Neural crest cell (in vitro differentiated cells): Measurements from ENCODE around the gene NPIPA7. TPM values are rescaled to one million over a fixed set of nuclear protein-coding genes. Genes with fewer than 3 reads are reported as not detected.
"Not testable (repeated sequence)": the region's sequence is repeated elsewhere in the genome, so short reads cannot be mapped to it uniquely, and the experiment has no call there.

Source experiments
- DNase-seq: peaks from one replicate; pipeline ENCODE4 v3.0.0; 2021; ENCODE audit warnings: low read depth, mixed read lengths, low spot score
- H3K27ac Mint-ChIP-seq: one replicate; pipeline ENCODE4 v1.8.0; 2021; ENCODE audit warnings: mild to moderate bottlenecking, mixed read lengths; ENCODE audit not compliant: unreplicated experiment
- H3K27me3 Mint-ChIP-seq: 2 replicates; pipeline ENCODE4 v1.8.0; 2021; ENCODE audit warnings: low read depth, mild to moderate bottlenecking, mixed read lengths
- H3K36me3 Mint-ChIP-seq: 2 replicates; pipeline ENCODE4 v1.8.0; 2021; ENCODE audit warnings: low read depth, mild to moderate bottlenecking, mixed read lengths
- H3K4me1 Mint-ChIP-seq: 2 replicates; pipeline ENCODE4 v1.8.0; 2021; ENCODE audit warnings: mixed read lengths
- H3K4me3 Mint-ChIP-seq: one replicate; pipeline ENCODE4 v1.8.0; 2021; ENCODE audit warnings: mild to moderate bottlenecking, mixed read lengths
- H3K9me3 Mint-ChIP-seq: 2 replicates; pipeline ENCODE4 v1.8.0; 2021; ENCODE audit warnings: mixed read lengths
- long read RNA-seq: library from polyadenylated mRNA; unstranded; transcript quantifications from one replicate; pipeline ENCODE4 v2.0.0, GENCODE V29; 2020
- total RNA-seq: library from RNA; stranded (reverse); gene quantifications from 2 replicates; pipeline ENCODE4 v1.2.1, GENCODE V29; 2021

NPIPA7 gene
- 6.4 and 6.6 TPM in 2 replicates for total RNA-seq
- long read RNA-seq = 0 reads

DNA sequence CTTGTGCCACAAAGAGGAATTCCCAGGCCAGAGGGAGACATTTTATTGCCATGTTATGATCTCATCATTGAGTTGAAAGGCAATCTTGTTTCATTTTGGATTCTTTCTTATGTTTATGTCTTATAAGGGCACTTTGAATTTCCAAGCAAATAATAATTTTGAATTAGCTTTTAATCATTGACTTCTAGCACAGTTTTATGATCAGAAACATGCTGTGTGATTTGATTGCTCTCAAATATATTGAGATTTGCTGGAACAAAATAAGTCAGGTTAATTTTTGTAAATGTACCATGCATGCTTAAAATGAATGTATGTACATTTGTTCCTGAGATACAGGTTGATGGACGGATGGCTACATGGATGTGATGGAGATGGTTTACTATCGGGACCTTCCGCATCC lies at the start of gene NPIPA7:
TSS of gene NPIPA7 (plus strand) at position 301 of the 400 bp plus-strand sequence. CDS start 105 bp downstream, outside the sequence.
- DNase-seq, H3K4me3 Mint-ChIP-seq, H3K9me3 Mint-ChIP-seq, H3K4me1 Mint-ChIP-seq, H3K27me3 Mint-ChIP-seq, H3K36me3 Mint-ChIP-seq, H3K27ac Mint-ChIP-seq: not testable (repeated sequence)

DNA sequence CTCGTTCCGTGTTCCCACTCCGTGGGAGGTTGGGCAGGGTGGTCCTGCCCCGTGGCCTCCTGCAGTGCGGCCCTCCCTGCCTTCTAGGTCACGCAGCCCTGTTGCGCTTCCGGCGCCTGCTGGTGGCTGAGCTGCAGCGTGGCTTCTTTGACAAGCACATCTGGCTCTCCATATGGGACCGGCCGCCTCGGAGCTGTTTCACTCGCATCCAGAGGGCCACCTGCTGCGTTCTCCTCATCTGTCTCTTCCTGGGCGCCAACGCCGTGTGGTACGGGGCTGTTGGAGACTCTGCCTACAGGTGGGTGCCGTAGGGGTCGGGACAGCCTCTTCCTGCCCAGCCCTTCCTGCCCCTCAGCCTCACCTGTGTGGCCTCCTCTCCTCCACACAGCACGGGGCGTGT lies 47.5 kb upstream of the NPIPA7 start:
- not testable (repeated sequence) for H3K4me3 Mint-ChIP-seq, H3K27ac Mint-ChIP-seq, H3K4me1 Mint-ChIP-seq, H3K36me3 Mint-ChIP-seq, DNase-seq, H3K9me3 Mint-ChIP-seq, H3K27me3 Mint-ChIP-seq

DNA sequence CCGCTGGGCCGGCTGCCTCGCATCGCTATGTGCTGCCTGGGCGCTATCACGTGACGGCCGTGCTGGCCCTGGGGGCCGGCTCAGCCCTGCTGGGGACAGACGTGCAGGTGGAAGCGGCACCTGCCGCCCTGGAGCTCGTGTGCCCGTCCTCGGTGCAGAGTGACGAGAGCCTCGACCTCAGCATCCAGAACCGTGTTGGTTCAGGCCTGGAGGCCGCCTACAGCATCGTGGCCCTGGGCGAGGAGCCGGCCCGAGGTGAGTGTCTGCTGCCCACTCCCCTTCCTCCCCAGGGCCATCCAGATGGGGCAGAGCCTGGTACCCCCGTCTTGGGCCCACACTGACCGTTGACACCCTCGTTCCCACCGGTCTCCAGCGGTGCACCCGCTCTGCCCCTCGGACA lies 21.4 kb upstream of the NPIPA7 start:
- H3K4me3 Mint-ChIP-seq, DNase-seq, H3K36me3 Mint-ChIP-seq, H3K4me1 Mint-ChIP-seq, H3K9me3 Mint-ChIP-seq, H3K27ac Mint-ChIP-seq, H3K27me3 Mint-ChIP-seq: not testable (repeated sequence)

DNA sequence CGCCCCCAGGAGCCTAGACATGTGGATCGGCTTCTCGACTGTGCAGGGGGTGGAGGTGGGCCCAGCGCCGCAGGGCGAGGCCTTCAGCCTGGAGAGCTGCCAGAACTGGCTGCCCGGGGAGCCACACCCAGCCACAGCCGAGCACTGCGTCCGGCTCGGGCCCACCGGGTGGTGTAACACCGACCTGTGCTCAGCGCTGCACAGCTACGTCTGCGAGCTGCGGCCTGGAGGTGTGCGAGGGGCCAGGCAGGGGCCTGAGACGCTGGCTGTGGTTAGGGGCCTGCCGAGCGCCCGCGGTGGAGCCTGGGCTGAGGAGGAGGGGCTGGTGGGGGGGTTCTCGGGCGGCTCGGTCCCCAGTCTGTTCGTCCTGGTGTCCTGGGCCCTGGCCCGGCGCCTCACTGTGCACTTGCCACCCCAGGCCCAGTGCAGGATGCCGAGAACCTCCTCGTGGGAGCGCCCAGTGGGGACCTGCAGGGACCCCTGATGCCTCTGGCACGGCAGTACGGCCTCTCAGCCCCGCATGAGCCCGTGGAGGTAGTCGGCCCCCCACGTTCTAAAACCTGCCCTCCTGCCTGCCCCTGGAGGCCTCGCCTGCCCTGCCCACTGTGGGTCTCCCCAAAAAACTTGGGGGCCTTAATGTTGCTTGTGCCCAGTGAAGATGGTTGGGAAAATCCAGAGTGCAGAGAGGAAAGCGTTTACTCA lies 20.2 kb upstream of the NPIPA7 start:
- H3K9me3 Mint-ChIP-seq, H3K36me3 Mint-ChIP-seq, DNase-seq, H3K4me1 Mint-ChIP-seq, H3K27me3 Mint-ChIP-seq, H3K27ac Mint-ChIP-seq, H3K4me3 Mint-ChIP-seq: not testable (repeated sequence)

GRCh38 chr16:16363595-16363994 lies 15.3 kb upstream of the NPIPA7 start:
- H3K27ac Mint-ChIP-seq, H3K4me1 Mint-ChIP-seq, H3K4me3 Mint-ChIP-seq, H3K9me3 Mint-ChIP-seq, DNase-seq, H3K36me3 Mint-ChIP-seq, H3K27me3 Mint-ChIP-seq: not testable (repeated sequence)

- H3K9me3 Mint-ChIP-seq, H3K36me3 Mint-ChIP-seq, DNase-seq, H3K27ac Mint-ChIP-seq, H3K27me3 Mint-ChIP-seq, H3K4me3 Mint-ChIP-seq, H3K4me1 Mint-ChIP-seq: not testable (repeated sequence)
Observed at GRCh38 chr16:16364100-16364499, 14.8 kb upstream of the NPIPA7 start.

DNA sequence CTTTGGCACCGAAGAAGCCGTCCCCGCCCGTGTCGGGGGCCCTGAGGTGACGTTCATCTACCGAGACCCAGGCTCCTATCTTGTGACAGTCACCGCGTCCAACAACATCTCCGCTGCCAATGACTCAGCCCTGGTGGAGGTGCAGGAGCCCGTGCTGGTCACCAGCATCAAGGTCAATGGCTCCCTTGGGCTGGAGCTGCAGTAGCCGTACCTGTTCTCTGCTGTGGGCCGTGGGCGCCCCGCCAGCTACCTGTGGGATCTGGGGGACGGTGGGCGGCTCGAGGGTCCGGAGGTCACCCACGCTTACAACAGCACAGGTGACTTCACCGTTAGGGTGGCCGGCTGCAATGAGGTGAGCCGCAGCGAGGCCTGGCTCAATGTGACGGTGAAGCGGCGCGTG lies 14.2 kb upstream of the NPIPA7 start:
- H3K27me3 Mint-ChIP-seq, H3K9me3 Mint-ChIP-seq, H3K36me3 Mint-ChIP-seq, DNase-seq, H3K27ac Mint-ChIP-seq, H3K4me1 Mint-ChIP-seq, H3K4me3 Mint-ChIP-seq: not testable (repeated sequence)

DNA sequence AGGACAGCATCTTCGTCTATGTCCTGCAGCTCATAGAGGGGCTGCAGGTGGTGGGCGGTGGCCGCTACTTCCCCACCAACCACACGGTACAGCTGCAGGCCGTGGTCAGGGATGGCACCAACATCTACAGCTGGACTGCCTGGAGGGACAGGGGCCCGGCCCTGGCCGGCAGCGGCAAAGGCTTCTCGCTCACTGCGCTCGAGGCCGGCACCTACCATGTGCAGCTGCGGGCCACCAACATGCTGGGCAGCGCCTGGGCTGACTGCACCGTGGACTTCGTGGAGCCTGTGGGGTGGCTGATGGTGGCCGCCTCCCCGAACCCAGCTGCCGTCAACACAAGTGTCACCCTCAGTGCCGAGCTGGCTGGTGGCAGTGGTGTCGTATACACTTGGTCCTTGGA lies 13.6 kb upstream of the NPIPA7 start:
- H3K36me3 Mint-ChIP-seq, H3K4me3 Mint-ChIP-seq, H3K9me3 Mint-ChIP-seq, H3K27me3 Mint-ChIP-seq, H3K27ac Mint-ChIP-seq, H3K4me1 Mint-ChIP-seq, DNase-seq: not testable (repeated sequence)

DNA sequence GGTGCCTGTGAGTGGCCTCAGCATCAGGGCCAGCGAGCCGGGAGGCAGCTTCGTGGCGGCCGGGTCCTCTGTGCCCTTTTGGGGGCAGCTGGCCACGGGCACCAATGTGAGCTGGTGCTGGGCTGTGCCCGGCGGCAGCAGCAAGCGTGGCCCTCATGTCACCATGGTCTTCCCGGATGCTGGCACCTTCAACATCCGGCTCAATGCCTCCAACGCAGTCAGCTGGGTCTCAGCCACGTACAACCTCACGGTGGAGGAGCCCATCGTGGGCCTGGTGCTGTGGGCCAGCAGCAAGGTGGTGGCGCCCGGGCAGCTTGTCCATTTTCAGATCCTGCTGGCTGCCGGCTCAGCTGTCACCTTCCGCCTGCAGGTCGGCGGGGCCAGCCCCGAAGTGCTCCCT lies 13.1 kb upstream of the NPIPA7 start:
- H3K27me3 Mint-ChIP-seq, H3K4me1 Mint-ChIP-seq, H3K9me3 Mint-ChIP-seq, H3K36me3 Mint-ChIP-seq, H3K4me3 Mint-ChIP-seq, H3K27ac Mint-ChIP-seq, DNase-seq: not testable (repeated sequence)

- H3K36me3 Mint-ChIP-seq, H3K27me3 Mint-ChIP-seq, DNase-seq, H3K4me1 Mint-ChIP-seq, H3K4me3 Mint-ChIP-seq, H3K27ac Mint-ChIP-seq, H3K9me3 Mint-ChIP-seq: not testable (repeated sequence)
Observed at GRCh38 chr16:16366552-16367284, 12.2 kb upstream of the NPIPA7 start.

DNA sequence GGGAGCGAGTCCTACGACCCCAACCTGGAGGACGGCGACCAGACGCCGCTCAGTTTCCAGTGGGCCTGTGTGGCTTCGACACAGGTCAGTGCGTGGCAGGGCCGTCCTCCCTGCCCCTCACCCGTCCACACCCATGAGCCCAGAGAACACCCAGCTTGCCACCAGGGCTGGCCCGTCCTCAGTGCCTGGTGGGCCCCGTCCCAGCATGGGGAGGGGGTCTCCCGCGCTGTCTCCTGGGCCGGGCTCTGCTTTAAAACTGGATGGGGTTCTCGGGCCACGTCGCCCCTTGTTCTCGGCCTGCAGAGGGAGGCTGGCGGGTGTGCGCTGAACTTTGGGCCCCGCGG lies 11.7 kb upstream of the NPIPA7 start:
- not testable (repeated sequence) for H3K9me3 Mint-ChIP-seq, DNase-seq, H3K36me3 Mint-ChIP-seq, H3K27me3 Mint-ChIP-seq, H3K27ac Mint-ChIP-seq, H3K4me1 Mint-ChIP-seq, H3K4me3 Mint-ChIP-seq

GRCh38 chr16:16369081-16369856 lies 9.7 kb upstream of the NPIPA7 start:
- H3K27me3 Mint-ChIP-seq, H3K9me3 Mint-ChIP-seq, DNase-seq, H3K4me1 Mint-ChIP-seq, H3K36me3 Mint-ChIP-seq, H3K27ac Mint-ChIP-seq, H3K4me3 Mint-ChIP-seq: not testable (repeated sequence)

- not testable (repeated sequence) for H3K27ac Mint-ChIP-seq, H3K9me3 Mint-ChIP-seq, H3K27me3 Mint-ChIP-seq, DNase-seq, H3K4me3 Mint-ChIP-seq, H3K36me3 Mint-ChIP-seq, H3K4me1 Mint-ChIP-seq
Observed at GRCh38 chr16:16371136-16371735, 7.7 kb upstream of the NPIPA7 start.
